Measurements from ENCODE around the gene TPCN1. TPM values are rescaled to one million over a fixed set of nuclear protein-coding genes. Genes with fewer than 3 reads are reported as not detected.

The TPCN1 gene
- polyA plus RNA-seq, 1 of the 3 experiments (the other 2 are of a cell fraction) = 15.7 TPM

DNA sequence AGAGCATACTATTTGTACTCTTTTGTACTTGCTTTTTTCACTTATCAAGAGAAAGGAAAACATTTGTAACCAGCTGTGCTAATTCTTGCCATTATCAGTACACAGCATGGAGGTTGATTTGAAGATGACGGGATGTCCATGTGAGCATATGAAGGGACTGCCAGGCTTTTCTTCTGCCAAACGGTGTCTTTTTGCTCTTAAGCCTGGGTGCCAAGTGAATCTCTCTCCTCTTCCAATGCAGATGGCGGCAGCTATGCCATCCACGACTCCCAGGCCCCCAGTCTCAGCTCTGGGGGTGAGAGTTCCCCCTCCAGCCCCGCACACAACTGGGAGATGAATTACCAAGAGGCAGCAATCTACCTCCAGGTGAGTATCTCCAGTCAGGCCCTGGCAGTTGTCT lies 38.9 kb downstream of the TPCN1 start:
- Histone ChIP-seq H3K27me3 (ENCODE audit: insufficient read depth) (no peaks in the 10 kb centered on the region), H2AFZ (ENCODE audit: low read depth) (no peak overlapping the region), H3K4me2 (no peak overlapping the region), H4K20me1 (ENCODE audit: insufficient read depth) (no peaks in the 10 kb centered on the region), H3K9me2 (no peaks in the 10 kb centered on the region), H3K36me3 (replicated peaks in 1 of 2; ENCODE audit: control insufficient read depth in 1 of 2, insufficient read depth in 2 of 2, low read length in 1 of 2) (no peaks in the 10 kb centered on the region), H3K79me2 (ENCODE audit: insufficient read depth) (no peaks in the 10 kb centered on the region), H3K9me3 (no peaks in the 10 kb centered on the region), H3K4me3 (ENCODE audit: low read depth in 2 of 2, low read length in 1 of 2) (no peak overlapping the region), H3K9ac (no peak overlapping the region), H3F3A (replicated peaks; ENCODE audit: insufficient read depth) (no peaks in the 10 kb centered on the region), H3K27ac (ENCODE audit: low read depth in 2 of 2, low read length in 1 of 2) (peak overlapping the region; percentile 24 to 90; a peak in 3 of 4 replicates), H3K4me1 (ENCODE audit: control insufficient read depth in 1 of 2, insufficient read depth in 2 of 2, low read depth in 1 of 2, low read length in 1 of 2) (peaks cover 6 to 29% of the 10 kb centered on the region in 2 experiments; a peak in 2 of 4 replicates)
- ChIA-PET POLR2A (interaction anchor here (0.9 to 1.8 kb wide), 2 partner anchors 14 to 56 kb away, joined by 3 to 8 read pairs; no protein-coding TSS in a partner anchor), CTCF (interaction anchor here (1.3 to 1.9 kb wide), 4 partner anchors 9 to 211 kb away, joined by 3 to 10 read pairs (median 4); no protein-coding TSS in a partner anchor)
- DNase-seq = no peak
- WGBS (ENCODE audit: low lambda C conversion rate) = 77% methylated on average over 5 of the region's 5 CpGs
- TF ChIP-seq TCF12 (IDR thresholded peaks at IDR 0.05) = no peak
- no peak for TF ChIP-seq FOXJ3 (CRISPR knock-in tag; IDR thresholded peaks at IDR 0.05)
- no peak for TF ChIP-seq GATA2 (CRISPR knock-in tag; IDR thresholded peaks at IDR 0.05)
- no peak for TF ChIP-seq POLR2AphosphoS5 (IDR thresholded peaks at IDR 0.05; ENCODE audit: low read depth, low read length)
- TF ChIP-seq RAD21 (IDR thresholded peaks at IDR 0.05; ENCODE audit: low read length) = no peak
- no peak for TF ChIP-seq IRF3 (IDR thresholded peaks at IDR 0.05; ENCODE audit: low read depth, low read length)
- TF ChIP-seq TEAD4 (IDR thresholded peaks at IDR 0.05; ENCODE audit: borderline replicate concordance, insufficient read depth) = no peak
- no peak for TF ChIP-seq USF1 (IDR thresholded peaks at IDR 0.05; ENCODE audit: borderline replicate concordance, low read depth)
- no peak for TF ChIP-seq EP300 (IDR thresholded peaks at IDR 0.05; ENCODE audit: borderline replicate concordance in 1 of 2, low read depth in 1 of 2, low read length in 1 of 2)
- no peak for TF ChIP-seq FOSL2 (IDR thresholded peaks at IDR 0.05; ENCODE audit: borderline replicate concordance, low read depth)
- TF ChIP-seq EZH2phosphoT487 (IDR thresholded peaks at IDR 0.05; ENCODE audit: borderline replicate concordance, low read depth) = no peak
- no peak for TF ChIP-seq ELF1 (IDR thresholded peaks at IDR 0.05)
- no peak for TF ChIP-seq NRF1 (IDR thresholded peaks at IDR 0.05; ENCODE audit: low read depth, low read length)
- TF ChIP-seq CHD2 (IDR thresholded peaks at IDR 0.05; ENCODE audit: low read length, partially characterized antibody) = no peak
- TF ChIP-seq YY1 (IDR thresholded peaks at IDR 0.05; ENCODE audit: low read depth) = no peak
- no peak for TF ChIP-seq FOXM1 (IDR thresholded peaks at IDR 0.05; ENCODE audit: low read depth)
- TF ChIP-seq RXRA (IDR thresholded peaks at IDR 0.05; ENCODE audit: borderline replicate concordance, low read depth) = no peak
- TF ChIP-seq RFX5 (IDR thresholded peaks at IDR 0.05; ENCODE audit: low read length) = no peak
- no peak for TF ChIP-seq JUND (IDR thresholded peaks at IDR 0.05)
- TF ChIP-seq, protein P1, sequence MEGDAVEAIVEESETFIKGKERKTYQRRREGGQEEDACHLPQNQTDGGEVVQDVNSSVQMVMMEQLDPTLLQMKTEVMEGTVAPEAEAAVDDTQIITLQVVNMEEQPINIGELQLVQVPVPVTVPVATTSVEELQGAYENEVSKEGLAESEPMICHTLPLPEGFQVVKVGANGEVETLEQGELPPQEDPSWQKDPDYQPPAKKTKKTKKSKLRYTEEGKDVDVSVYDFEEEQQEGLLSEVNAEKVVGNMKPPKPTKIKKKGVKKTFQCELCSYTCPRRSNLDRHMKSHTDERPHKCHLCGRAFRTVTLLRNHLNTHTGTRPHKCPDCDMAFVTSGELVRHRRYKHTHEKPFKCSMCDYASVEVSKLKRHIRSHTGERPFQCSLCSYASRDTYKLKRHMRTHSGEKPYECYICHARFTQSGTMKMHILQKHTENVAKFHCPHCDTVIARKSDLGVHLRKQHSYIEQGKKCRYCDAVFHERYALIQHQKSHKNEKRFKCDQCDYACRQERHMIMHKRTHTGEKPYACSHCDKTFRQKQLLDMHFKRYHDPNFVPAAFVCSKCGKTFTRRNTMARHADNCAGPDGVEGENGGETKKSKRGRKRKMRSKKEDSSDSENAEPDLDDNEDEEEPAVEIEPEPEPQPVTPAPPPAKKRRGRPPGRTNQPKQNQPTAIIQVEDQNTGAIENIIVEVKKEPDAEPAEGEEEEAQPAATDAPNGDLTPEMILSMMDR (IDR thresholded peaks at IDR 0.05) = no peak
